GM21367 (cell line): Measurements from ENCODE around the gene SLC29A1.
"Not testable (repeated sequence)": the region's sequence is repeated elsewhere in the genome, so short reads cannot be mapped to it uniquely, and the experiment has no call there.

Experiments used
- ATAC-seq: cut with Tn5 transposase; IDR thresholded peaks from one replicate; pipeline ENCODE4 v1.9.1; 2021; ENCODE audit not compliant: unreplicated experiment

Gene SLC29A1

DNA sequence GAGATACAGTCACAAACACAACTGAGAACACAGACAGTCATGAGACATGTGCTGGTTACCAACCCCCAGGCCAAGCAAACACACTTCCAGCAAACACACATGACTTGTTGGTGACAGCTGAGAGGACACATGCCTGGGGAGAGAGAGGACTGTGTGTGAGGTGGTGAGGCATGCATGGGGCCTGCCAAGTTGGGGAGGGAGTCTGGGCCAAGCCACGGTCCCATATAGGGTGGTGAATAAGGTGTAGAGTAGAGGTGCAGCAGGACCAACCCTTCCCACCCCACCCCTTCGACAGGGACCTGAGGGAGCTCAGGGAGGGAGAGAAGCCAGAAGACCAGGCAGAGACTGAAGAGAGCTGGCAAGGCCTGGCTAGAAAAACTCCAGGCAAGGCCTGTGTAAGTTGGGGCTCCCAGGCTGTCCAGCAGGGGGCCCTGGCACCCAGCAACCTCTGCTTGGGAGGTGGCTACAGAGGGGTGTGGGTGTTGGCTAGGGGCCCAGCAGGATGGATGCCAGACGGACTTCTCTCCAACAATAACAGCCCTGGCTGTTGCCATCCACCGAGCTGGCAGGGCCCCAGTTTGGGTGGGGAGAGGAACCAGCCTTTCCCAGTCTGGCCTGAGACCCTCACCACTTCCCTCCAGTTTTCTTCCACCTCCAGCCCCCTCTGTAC lies 2.0 kb upstream of the SLC29A1 start:
- ATAC-seq: peak; percentile 42

DNA sequence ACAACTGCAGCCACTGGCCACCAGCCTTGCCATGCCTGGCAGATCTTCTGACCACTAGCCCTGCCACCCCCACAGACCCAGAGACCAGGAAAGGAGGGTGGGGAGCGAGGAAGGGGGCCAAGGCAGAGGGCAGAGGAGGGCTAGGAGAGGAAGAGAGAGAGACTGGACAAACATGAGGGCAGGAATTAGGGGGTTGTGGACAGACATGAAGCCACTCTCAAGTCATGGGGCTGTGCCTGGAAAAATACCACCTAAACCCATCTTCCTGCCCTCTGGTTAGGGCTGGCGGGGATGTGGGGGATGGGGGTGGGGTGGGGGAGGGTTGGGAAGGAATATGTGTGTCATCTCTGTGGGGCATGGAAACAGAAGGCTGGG lies 1.4 kb upstream of the SLC29A1 start:
- ATAC-seq: no peak

DNA sequence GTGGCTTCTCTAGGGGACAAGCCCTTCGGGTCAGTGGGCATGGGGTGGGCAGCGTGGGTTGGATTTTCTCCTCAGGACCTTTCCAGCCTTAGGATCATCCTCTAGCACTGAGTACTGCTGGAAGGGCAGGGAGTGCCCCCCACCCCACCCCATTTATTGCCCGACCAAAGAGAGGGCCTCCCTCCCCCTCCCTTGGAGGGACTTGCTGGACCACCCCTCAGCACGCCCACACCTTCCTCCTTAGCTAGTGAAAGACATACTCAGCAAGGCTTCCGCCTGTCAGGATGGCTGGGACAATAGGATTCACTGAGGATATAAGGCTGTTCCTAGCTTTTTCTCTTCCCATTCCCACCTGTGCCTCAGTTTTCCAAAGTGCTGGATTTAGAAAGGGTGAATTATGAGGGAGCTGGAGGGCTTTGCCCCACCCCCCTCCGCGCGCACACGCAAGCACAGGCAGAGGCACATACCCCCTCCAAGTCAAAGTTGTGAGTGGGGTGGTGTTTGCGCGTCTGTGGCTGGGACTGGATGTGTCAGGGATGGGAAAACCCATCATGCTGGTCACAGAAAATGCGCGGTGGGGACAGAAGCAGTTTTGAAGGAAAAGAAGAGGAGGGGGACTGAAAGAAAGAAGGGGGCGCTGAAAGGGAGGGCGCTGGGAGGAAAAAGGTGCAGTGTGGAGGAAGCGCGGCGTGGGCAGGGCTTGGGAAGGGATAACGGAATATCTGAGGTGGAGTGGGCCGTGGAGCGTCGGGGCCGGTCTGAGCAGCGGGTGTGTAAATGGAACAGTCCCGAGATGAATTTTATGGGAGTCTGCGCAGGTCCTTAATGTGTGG lies 693 bp upstream of the SLC29A1 start:
- peak; percentile 3 for ATAC-seq

DNA sequence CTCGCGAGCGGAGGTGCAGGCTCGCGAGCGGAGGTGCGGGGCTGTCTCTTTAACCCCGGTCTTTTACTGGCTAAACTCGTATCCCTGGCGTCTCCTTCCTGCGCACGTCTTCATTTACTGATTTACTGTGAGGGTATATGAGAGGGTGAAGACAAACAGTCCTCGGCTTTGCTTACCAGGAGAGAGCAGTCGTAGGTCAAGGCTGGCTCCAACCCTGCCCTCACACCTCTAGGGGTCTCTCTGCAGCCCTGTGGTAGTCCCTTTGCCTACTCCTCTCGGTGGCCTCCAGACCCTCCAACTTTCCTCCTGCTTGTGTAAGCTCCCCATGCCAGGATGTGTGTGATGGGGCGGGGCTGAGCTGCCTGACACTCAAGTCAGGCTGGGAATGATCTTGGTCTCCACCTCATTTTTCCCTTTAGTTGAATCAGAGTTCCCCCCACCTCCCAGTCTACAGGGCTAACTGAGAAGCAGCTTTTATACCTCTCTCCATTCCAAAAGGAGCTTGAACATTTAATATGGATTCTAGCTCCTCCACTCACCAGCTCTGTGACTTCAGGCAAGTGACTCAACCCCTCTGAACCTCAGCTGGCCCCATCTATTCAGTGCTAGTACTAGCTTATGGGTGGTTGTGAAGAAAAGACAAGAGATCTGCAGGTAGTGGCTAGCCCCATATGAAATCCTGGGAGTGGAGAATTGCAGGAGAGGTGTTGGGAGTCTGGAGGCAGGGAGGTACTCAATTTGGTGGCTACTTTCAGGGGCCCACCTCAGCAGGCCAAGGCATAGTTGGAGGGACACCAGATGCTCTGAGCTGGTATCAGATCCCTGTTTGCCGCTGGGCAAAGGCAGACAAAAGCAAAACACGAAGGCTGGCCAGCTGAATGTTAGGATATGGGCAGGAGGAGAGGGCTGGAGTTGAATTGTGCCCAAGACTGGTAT lies 902 bp downstream of the SLC29A1 start:
- ATAC-seq: no peak

DNA sequence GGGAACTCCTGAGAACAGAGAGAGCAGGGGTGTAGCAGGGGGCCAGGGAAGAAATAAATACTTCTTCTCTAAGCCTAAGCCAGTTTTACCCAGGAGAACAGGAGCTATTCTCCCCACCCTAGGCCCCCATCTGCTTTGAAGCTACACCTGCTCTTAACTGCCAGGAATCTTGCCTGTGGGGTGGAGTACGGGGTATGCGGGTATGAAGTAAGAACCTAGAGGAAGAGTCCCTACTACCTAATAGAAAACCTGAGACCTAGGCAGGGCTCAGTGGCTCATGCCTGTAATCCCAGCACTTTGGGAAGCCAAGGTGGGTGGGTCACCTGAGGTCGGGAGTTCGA lies 1.5 kb downstream of the SLC29A1 start:
- ATAC-seq: no peak

DNA sequence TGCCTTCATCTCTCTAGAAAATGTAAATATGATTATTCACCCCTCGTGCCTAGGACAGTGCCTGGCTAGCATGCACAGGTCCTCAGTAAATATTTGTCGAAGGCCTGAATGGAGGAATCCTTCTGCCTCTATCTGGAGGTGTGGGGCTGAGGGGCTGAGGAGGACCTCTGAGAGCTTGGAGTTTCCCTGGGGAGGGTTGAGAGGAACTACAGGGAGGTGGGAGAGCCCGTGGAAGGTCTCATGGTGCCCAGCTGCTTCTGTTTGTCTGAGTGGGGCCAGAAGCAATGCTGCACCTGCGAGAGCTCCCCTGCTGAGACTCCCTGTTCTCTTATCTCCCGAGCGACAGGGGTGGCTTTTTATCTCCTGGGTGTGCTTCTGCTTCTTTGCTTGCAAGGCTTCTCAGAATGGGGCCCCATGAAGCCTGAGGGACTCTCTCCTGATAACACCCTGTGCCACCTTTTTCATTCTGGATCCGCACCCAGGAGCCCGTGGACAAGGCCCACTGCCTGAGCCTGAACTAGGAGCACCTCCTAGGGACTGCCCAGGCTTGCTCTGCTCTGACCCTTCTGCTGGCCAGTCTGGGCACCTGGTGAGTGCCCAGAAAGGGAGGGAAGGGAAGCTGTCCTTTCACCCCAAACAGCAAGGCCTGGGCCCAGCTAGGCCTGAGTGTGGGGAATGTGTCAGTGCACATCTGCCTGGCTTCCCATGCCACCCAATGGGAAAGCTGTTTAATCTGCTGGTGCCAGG lies 2.4 kb downstream of the SLC29A1 start:
- ATAC-seq: no peak

DNA sequence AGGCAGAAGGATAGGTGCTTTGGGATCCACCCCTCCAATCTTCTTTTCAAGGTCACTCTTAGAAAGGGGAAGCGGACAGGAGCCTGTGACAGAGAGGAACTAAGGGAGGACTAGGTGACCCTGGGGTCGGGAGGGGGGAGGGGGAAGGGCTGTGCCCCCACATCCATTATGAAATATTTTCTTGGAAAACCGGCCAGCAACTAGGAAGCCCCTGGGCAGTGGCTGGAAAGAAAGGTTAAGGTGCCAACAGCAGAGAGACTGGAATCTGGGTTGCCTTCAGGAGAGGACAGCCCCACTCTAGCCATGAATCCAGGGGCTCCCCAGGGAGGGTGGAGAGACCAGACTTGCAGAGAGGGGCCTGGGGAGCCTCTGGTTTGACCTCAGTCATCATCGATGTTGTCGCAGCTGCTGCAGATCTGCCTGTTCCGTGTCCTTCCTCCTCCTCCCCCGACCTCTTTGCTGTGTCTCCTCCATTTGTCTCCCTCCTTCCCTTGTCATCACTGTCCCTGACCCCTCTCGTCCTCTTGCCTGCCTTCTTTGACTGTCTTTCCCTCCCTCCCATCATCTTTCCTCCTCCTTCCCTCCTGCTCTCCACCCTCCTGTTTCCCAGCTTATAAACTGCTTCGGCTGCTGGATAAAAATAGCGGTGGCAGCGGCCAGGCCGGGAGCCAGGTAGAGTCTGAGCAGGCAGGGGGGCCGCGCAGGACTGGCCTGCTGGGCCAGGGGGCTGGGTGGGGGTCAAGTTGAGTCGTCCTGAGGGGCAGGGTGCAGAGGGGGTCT lies 3.2 kb downstream of the SLC29A1 start:
- ATAC-seq: no peak

DNA sequence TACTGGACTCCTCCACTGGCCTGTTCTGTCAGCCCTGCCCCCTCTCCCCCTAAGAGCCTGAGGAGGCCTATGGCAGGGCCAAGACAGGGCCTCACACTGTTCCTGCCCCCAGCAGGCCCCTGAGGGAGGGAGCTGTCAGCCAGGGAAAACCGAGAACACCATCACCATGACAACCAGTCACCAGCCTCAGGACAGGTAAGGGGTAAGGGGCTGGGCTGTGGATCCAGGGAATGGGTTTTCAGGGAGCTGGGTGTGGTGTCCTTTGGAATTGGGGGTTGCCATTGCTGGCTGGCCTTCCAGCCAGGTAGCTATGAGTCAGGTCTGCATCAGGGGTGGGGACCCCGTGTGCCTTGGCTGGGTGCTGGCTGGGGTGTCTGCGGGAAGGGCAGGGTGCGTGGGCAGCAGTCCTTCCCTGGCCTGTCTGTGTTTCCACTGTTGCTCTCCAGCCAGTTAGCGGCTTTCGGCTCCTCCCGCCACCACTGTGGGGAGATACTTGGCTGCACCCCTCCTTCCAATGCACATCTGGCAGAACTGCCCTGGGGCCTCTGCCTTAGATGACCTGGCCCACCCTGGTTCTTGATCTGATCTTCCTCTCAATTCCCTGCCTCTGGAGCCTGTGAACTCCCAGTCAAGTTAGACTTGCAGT lies 3.9 kb downstream of the SLC29A1 start:
- ATAC-seq: no peak

DNA sequence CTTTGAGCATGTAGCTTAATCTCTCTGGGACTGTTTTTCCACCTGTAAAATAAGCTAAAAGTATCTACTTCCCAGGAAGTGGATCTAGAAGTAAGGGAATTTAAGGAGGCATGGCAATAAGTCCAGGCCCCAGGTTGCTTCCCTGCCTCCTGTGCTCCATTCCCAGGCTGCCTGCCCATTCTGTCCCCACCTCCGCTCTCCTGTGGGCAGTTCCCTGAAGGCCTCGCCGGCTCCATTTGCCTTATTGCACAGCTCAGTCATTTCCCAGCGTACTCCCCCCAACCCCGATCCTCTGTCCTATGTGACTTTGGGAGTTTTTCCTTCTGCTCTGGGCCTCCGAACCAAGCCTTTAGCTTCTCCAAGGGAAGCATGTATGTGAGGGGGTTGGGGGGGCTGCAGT lies 4.6 kb downstream of the SLC29A1 start:
- ATAC-seq: no peak

DNA sequence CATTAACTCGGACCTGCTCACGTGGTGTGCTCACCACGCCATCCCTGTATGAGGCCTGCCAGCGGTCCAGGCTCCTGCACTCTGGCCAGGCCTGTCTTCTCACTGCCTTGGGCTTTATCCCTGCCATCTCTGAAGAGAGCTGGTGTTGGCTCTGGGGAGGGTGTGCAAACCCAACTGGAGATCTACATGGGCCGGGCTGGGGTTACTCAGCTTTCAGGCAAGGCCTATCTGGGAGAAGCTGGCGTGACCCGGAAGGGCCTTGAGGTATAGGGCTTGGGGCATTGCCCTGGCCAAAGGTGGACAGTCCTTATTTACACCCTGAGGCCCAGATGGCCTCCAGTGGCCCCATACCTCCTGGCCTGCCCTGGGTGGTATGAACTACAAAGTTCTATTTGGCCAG lies 5.0 kb downstream of the SLC29A1 start:
- ATAC-seq: no peak

DNA sequence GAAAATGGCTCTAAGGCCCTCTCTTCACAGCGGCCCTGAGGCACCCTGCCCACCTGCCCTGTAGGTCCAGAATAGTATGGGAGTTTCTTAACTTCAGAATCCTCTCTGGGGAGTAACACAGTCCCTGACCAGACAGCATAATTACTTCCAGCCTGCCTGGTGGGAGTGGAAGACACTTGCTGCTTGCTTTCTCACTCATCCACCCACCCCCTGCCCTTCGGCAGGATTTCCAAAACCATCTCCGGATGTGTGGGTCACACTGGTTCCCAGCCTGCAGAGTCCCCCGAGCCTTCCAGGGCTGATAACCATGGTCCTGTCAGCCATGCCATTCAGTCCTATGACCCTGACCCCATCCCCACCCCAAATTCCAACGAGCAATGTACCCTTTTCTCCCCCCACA lies 5.4 kb downstream of the SLC29A1 start:
- ATAC-seq: no peak

DNA sequence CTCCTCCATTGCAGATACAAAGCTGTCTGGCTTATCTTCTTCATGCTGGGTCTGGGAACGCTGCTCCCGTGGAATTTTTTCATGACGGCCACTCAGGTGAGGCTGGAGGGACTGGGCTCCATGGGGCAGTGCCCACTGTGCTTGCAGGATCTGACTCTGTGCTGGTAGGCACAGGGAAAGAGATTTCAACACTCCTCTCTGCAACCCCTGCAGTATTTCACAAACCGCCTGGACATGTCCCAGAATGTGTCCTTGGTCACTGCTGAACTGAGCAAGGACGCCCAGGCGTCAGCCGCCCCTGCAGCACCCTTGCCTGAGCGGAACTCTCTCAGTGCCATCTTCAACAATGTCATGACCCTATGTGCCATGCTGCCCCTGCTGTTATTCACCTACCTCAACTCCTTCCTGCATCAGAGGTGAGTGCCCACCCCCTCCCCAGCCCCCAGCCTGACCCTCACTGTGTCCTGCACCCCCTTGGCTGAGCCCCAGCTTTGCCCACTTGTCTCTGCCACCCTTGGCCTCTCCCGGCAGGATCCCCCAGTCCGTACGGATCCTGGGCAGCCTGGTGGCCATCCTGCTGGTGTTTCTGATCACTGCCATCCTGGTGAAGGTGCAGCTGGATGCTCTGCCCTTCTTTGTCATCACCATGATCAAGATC lies 6.1 kb downstream of the SLC29A1 start:
- no peak for ATAC-seq

DNA sequence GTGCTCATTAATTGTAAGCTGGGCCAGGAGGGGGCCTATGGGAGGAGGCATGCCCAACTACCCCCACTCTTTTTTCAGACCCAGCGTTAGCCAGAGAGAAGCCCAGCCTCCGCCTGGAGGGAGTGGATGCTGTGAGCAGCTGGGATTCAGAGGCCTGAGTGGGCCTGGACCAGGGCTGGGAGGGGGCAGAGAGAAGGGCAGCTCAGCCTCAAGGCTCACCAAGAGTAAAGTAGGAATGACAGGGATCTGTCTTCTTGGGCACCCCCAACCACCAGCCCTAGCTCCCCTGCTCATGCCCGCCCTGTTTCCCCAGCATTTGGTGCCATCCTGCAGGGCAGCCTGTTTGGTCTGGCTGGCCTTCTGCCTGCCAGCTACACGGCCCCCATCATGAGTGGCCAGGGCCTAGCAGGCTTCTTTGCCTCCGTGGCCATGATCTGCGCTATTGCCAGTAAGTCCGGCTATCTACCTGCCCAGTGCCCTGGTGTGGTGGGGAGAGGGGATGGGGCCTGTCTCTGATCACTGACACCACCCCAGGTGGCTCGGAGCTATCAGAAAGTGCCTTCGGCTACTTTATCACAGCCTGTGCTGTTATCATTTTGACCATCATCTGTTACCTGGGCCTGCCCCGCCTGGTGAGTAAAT lies 6.8 kb downstream of the SLC29A1 start:
- ATAC-seq: no peak

DNA sequence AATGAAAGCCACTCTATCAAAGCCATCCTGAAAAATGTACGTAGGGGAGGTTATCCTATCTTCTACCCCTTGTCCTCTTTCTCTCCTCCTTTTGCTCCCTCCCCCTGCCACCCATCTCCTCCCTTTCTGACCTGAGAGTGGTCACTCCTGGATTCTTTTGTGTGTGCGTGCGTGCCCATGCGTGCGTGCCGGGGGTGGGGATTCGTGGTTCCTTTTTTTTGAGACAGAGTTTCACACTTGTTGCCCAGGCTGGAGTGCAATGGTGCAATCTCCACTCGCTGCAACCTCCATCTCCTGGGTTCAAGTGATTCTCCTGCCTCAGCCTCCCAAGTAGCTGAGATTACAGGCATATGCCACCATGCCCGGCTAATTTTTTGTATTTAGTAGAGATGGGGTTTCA lies 8.0 kb downstream of the SLC29A1 start:
- not testable (repeated sequence) for ATAC-seq

DNA sequence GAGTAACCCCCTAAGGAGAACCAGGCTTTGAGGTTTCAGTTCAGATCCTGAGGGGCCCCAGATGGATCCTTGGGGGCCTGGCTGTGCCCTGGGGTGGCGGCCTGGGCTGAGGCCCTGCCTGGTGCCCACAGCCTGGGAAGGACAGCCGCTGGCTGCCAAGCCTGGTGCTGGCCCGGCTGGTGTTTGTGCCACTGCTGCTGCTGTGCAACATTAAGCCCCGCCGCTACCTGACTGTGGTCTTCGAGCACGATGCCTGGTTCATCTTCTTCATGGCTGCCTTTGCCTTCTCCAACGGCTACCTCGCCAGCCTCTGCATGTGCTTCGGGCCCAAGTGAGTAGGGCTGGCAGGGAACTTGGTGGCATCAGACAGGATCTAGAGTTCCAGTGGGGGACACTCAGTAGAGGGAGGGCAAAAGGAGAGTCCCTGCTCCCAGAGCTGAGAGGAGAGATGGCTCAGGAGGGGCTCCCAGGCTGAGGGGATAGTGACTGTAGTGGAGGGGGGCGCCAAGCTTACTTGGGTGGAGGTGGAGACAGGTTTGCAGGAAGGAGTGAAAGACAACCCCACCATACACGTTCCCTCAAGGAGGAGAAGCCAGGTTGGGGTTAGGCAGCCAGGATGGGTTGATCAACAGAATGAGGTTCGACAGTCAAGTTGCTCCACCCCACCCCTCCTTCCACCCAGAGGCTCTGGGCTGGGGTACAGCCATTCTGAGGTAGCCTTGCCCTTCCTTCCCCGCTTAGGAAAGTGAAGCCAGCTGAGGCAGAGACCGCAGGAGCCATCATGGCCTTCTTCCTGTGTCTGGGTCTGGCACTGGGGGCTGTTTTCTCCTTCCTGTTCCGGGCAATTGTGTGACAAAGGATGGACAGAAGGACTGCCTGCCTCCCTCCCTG lies 9.5 kb downstream of the SLC29A1 start:
- no peak for ATAC-seq

DNA sequence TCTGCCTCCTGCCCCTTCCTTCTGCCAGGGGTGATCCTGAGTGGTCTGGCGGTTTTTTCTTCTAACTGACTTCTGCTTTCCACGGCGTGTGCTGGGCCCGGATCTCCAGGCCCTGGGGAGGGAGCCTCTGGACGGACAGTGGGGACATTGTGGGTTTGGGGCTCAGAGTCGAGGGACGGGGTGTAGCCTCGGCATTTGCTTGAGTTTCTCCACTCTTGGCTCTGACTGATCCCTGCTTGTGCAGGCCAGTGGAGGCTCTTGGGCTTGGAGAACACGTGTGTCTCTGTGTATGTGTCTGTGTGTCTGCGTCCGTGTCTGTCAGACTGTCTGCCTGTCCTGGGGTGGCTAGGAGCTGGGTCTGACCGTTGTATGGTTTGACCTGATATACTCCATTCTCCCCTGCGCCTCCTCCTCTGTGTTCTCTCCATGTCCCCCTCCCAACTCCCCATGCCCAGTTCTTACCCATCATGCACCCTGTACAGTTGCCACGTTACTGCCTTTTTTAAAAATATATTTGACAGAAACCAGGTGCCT lies 10.2 kb downstream of the SLC29A1 start:
- ATAC-seq: no peak
